Mammary epithelial cell (primary cell): ENCODE measurements around the gene SOCS3.

Experiments
- EZH2 ChIP-seq: IDR thresholded peaks from 2 replicates; pipeline ENCODE4 v1.6.1; 2012; ENCODE audit warnings: low read length, inconsistent platforms, borderline replicate concordance
- TF ChIP-seq, protein P1 (sequence below), 2 donors: IDR thresholded peaks in 1 of 2; conservative IDR thresholded peaks in 1 of 2; 2 replicates each; pipeline ENCODE4 v1.5.1; 2011 to 2012; ENCODE audit warnings: inconsistent platforms in 2 of 2, low read length in 2 of 2, mild to moderate bottlenecking in 2 of 2, control low read depth in 1 of 2, low read depth in 1 of 2; ENCODE audit not compliant: insufficient read depth in 1 of 2; ENCODE audit errors: extremely low read depth in 1 of 2

GRCh38 chr17:78313735-78314648 is 45.9 kb downstream of the SOCS3 start:
- TF ChIP-seq, protein P1, sequence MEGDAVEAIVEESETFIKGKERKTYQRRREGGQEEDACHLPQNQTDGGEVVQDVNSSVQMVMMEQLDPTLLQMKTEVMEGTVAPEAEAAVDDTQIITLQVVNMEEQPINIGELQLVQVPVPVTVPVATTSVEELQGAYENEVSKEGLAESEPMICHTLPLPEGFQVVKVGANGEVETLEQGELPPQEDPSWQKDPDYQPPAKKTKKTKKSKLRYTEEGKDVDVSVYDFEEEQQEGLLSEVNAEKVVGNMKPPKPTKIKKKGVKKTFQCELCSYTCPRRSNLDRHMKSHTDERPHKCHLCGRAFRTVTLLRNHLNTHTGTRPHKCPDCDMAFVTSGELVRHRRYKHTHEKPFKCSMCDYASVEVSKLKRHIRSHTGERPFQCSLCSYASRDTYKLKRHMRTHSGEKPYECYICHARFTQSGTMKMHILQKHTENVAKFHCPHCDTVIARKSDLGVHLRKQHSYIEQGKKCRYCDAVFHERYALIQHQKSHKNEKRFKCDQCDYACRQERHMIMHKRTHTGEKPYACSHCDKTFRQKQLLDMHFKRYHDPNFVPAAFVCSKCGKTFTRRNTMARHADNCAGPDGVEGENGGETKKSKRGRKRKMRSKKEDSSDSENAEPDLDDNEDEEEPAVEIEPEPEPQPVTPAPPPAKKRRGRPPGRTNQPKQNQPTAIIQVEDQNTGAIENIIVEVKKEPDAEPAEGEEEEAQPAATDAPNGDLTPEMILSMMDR (conservative IDR thresholded peaks at IDR 0.05 in 1 of 2, IDR thresholded peaks at IDR 0.05 in 1 of 2; ENCODE audit: extremely low read depth in 1 of 2, insufficient read depth in 1 of 2, low read depth in 1 of 2, low read length in 2 of 2): no peak
- no peak for TF ChIP-seq EZH2
